Activated T-helper 9 cell treated with anti-CD3 and anti-CD28 coated beads, Interleukin-2, amount 50 U/mL, for 16 hours (primary cell): ENCODE results near the gene TIFAB.
A peak's percentile ranks its signal among the peaks of the same experiment; 100 is the strongest.

Source experiments
- DNase-seq: peaks from one replicate; pipeline ENCODE4 v3.0.0-alpha.2; 2020; ENCODE audit warnings: low read depth

The TIFAB gene

DNA sequence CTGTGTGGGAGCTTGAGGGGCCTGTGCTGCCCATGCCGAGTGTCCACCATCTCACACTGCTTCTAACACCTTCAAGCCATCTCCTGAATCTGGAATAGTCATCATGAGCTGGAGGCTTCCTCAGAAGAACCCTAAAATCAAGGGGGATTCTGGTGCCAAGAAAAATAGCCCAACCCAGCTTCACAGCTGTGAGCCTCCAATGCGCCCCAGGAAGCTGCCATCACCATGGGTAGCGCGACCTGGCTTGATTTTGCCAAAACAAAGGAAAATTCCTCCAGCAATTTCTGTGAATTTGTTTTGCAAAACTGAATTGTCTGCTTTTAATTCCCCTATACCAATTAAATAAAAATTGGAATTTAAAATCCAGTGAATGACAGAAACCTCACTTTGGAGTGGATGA is 6.2 kb upstream of the TIFAB start:
- DNase-seq: no peak

DNA sequence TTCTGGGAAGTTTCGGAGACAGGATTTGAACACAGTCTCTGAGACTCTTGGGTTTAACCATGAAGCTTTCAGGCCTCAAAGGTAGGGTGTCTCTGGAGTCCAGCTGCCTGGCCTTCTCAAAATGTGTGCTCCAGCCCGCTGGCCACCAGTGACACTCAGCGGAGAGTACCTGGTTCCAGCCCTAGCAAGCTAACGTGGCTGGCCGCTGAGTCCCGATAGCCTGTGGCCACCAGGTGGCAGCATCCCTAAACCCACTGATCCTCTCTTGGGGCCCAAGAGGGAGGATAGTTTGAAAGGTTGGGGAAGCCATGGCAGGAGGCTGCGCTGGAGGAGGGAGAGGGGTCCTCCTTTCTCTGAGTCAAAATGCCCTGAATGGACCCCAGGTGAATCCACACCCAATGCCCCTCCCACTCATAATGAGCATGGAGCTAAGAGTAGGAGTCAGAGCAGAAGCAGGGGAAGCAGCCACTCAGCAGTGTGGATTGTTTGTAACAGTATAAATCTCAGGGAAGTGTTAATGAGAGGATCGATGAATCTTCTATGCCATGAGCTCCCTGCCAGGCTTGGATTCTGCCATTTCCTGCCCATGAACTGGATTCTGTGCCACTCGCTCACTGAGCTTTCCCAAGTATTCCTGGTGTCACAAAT is 5.4 kb upstream of the TIFAB start:
- DNase-seq: peak; percentile 29

DNA sequence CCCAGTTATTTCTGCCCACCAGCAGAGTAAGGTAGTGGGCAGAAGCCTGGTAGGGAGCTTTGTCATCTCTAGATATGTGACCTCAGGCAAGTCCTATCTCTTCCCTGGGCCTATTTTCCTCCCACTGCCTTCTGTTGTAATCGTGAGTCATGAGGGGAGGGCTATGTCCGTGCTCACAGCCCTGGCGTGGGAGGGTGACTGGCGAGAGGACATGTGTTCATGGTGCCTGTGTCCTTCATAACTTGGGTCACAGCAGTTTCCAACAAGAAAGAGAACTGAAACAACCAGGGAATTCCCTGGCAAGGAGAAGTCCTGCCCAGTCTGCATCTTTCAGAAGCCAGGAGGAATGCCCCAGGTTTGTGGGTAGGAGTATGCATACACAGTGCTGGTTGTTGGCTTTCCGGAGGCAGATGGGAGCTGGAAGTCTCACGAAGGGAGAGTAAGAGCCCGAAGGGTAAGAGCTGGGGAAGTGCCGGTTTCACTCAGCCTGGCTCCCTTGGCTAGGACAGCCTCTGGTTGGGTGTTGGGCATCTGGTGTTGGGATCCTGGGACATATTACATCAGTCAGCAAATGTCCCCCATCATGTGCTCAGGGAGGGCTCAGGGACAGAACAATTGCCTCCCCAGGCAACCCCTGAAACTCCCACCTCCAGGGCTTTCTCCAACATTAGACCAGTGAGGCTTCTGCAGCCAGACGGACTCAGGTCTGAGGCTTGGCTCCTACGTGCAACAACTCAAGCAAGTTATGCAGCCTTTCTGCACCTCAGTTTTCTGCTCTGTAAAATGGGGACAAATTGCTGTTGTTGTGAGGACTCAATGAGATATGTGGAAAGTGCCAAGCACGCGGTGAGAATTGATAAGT is 4.3 kb upstream of the TIFAB start:
- DNase-seq: no peak

DNA sequence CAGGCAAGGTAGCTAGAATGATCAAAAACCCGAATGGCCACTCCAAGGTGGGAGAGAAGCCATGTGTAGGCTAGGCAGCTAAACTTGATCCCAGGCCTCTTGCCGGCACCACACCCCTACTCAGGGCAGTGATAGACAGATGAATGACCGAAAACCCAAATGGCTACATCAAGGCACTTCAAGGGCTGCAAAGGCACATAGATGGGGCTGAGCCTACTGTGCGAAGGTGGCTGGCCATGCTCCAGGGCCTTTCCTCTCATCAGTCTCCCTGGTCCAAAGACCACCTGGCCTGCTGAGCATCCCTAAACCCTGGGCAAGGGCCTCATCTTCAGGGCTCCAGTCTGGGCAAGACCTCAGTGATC is 3.7 kb upstream of the TIFAB start:
- no peak for DNase-seq

DNA sequence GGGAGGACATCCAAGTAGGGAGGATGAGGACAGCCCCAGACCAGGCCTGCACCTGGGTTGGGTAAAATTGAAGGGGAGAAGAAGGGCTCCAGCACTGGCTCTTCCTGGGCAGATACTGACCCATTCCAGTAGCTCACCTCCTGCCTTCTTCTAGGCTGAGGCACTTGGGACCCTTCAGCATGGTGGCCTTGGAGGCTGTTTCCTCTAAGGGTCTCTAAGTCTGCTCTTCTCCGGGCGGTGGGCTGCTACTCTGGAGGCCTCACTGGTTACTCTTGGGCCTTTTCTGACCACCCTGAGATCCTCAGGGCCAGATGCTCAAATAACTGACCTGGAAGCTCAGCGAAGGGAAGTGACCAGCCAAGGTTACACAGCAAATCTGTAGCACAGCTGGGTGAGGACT is 2.8 kb upstream of the TIFAB start:
- no peak for DNase-seq

DNA sequence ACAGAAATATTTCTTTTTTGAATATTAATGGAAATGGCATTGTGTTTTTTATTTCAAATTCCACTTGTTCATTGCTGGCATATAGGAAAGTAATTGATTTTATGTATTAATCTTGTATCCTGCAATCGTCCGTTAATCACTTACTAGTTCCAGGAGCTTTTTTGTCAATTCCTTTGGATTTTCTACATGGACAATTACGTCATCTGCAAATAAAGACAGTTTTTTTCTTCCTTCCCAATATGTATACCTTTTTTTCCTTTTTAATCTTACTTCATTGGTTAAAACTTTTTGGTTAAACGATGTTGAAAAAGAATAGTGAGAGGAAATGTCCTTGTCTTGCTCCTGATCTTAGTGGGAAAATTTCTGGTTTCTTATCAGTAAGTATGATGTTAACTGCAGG is 1.5 kb upstream of the TIFAB start:
- DNase-seq: no peak

DNA sequence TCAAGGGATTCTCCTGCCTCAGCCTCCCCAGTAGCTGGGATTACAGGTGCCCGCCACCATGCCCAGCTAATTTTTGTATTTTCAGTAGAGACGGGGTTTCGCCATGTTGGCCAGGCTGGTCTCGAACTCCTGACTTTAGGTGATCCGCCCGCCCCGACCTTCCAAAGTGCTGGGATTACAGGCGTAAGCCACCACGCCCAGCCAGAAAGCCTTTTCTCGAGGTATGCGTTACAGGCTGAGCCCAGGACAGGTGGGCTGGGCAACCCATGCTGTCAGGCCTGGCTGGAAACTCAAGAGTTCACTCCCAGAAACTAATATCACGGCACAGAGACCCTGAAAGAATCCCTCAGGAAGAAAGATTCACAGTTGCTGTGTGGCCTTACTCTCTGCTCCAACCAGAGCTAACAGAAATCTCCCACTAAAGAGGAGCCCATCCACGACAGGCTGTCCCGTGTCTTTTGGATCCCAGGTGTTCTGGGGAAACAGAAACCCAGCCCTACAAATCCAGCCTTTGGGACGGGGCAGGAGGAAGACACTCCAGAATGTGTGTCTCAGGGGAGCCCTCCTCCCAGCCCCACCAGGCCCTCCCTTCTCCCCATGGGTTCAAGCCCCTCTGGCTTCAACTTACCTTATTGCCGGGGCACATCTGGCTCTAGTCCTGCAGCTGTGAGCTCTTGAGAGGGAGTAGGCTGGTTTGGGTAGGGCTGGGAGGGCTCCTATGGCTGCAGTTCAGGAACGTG is 400 bp downstream of the TIFAB start:
- no peak for DNase-seq

DNA sequence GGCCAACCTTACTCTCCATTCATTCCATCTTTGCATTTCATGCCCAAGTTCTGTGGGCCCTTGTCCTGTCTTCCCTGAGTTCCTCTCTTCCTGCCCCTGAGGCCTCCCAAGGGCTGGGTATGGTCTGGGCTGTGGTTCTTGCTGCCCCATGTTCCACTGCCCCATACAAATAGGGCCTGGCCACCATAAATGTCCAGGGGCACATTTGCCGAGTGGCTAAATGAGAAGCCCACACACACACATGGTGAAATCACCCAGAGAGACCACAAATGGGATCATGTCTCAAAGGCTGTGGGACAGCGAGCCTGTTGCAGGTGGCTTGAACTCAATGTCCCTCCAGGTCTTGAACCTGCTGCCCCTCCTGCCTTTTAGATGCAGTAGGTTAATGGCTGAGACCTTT is 1.2 kb downstream of the TIFAB start:
- DNase-seq: no peak

DNA sequence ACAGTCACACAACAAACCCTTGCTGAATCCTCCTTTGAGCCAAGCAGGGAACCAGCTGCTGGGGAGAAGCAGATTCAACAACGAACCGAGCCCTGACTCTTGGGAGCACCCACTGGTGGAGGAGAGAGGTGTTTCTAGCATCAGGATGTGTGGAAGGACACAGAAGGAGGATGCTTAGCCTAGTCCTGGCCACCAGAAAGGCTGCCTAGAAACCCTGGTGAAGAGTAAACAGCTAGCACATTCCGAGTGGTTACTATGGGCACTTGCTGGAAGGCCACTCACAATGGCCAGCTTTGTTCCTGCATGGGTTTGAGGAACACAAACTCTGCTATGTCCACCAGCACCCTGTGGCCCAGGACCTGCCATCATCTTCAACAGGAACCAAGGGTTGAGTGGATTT is 1.8 kb downstream of the TIFAB start:
- no peak for DNase-seq

DNA sequence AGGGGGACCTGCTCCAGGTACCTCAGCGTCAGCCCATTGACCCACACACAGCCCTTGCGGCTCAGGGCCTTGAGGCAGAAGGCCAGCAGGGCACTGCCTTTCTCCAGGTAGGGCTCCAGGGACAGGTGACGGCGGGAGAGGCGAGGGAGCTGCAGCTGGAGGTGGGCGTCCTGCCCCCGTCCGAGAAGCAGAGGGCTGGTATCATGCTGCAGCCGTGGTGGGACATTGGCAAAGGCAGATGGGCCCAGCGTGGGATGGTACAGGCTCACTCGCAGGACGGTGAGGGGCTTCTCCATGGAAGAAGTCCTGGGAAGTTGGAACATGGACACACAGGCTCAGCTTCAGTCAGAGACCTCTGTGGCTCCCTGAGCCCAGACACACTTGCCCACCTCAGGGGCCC is 2.5 kb downstream of the TIFAB start:
- DNase-seq: no peak

DNA sequence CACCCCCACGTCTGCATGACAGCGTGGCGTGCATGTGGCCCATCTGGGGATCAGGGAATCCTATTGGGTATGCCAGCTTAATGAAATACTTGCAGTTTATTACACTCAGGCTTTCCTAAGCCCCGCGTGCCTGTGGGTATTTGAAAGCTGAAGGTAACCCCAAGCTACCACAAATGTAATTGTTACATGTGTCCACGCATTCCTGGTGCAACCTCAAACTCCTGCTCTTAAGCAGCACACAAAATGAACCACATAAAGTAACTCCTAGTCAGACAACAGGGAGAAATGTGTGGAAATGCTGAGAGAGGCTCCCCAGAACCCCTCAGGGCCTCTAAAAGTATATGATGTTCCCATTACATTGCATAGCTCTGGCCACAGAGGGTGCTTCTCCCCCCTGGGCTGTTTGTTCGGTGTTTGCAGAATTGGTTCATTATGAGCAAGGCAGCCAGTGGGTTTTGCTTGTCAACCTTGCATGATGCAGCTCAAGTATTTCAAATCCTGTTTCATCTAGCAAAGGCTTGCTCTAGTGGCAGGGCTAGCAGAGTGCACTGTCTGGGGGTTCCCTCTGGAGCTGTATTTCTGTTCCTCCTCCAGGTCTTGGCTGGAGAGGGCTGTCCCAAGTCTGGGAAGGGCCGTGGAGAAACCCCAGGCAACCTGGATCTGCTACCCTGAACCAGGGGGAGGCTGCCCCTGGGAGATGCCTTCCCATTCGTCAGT is 3.2 kb downstream of the TIFAB start:
- no peak for DNase-seq

DNA sequence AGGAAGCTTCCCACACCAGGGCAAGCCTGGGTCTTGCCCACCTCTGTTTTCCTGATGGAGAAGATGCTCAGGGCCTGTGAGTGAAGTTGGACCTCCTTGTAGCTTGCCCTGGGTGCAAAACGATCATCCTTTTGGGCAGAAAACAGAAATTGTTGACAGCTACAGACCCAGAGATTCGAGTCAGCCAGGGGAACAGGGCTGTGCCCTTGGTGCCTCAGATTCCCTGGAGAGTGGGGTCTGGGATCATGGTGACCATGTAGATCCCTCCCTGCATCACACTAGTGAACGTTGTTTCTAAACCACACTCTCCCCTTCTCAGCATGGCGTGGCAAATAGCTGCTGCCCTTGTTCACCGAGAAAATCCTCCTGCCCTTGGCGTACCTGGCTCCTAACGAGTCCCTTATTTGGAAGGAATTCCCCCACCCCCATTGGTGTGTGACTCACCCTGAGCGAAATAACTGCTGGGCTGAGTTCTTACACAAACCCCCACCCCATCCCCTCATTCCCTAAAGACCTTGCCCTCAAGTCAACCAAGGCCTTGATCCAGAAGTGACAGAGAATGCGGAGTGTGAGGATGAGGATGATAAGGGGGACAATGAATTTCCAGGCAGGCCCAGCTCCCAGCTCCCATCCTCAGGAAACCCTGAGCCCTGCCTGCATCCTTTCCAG is 3.9 kb downstream of the TIFAB start:
- DNase-seq: no peak

DNA sequence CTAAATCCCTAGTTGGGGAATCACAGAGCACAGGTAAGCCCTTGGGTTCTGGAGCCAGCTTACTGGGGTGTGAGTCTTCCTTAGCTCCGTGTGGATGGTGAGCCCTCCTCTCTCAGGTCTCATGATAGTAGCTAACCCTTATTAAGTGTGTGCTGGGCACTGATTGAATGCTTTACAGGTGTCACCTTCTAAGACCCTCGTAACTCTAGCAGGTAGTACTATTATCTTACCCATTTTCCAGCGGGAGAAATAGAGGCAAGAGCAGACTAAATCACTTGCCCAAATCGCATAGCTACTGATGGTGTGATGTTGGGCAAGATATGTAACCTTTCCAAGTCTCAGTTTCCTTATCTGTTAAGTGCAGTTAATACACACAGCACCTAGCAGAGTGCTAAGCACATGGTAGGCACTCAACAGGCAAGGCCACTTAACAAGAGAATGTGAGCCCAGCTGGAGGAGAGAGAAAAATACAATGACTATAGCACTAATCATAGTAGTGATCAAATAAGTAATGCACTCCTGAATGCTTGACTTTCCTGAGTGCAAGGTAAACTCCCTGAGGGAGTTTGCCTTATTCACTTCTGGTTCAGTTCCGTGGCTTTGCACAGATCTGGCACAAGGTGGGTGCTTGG is 4.7 kb downstream of the TIFAB start, which contains the start of gene DCANP1:
Gene DCANP1 (minus strand): TSS at position 51 of the 632 bp plus-strand sequence. CDS start 240 bp downstream, outside the sequence.
- DNase-seq: no peak

DNA sequence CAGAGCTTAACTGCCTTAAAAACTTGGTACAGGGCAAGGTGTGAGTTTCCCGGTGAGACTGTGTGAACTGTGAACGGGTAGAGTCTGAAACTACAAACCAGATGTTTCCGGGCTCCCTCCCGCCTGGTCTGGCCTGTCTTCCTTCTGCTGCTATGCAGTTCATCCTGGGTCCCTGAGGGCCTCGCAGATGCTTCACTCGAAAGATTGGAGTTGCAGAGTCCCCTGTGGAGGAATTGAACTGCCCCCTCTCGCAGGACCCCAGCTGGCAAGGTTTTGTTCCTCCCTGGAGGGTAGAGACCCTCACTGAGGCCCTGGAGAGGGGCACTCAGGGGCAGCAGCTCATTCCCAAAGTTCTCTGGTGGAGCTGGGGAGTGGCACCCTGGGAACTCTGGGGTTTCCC is 5.5 kb downstream of the TIFAB start:
- DNase-seq: no peak

DNA sequence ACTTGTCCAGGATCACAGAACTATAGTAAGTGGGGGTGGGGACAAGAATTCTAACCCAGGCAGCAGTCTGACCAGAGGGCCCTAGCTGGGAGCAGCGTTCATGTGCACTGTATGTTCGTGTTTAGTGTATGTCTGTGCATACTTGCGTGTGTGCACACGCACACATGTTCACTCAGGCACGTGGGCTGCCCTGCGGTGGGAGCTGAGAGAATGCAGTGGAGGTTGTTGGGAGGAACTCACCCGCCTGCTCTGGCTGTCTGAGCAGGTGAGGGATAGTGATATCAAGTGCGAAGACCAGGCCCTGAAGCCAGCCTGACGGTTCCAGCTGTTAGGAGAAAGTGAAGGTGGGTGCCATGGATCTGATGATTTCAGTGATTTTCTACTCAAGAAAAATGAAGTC is 5.9 kb downstream of the TIFAB start:
- no peak for DNase-seq

DNA sequence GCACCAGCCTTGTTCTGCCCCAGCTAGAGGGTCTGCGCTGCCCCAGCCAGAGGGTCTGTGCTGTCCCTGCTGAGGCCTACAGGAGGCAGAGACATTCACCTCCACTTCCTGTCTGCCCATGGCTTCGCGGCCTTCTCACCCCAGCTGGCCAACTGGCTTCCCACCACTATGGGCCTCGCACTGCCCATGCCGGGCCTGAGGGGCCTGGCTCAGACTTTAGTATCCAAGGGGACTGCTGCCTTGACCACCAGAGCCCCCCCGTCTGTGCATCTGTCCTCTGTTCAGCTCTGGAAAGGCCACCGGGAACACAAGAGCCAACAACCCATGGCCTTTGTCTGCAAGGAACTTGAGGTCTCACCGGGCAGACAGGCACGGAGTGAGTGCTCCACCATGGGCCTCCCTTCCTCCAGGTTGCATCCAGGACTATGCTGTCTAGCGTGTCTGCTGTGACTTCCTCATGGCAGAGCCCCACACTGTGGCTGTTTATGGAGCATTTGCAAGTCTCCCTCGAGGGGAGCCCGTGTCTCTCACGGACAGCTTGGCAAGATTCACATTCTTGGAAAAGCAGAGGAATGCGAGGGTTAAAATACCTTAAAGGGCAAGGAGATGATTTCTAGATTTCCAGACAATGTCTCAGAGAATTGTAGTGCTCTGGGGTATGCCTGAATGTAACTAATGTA is 6.7 kb downstream of the TIFAB start:
- DNase-seq: no peak

DNA sequence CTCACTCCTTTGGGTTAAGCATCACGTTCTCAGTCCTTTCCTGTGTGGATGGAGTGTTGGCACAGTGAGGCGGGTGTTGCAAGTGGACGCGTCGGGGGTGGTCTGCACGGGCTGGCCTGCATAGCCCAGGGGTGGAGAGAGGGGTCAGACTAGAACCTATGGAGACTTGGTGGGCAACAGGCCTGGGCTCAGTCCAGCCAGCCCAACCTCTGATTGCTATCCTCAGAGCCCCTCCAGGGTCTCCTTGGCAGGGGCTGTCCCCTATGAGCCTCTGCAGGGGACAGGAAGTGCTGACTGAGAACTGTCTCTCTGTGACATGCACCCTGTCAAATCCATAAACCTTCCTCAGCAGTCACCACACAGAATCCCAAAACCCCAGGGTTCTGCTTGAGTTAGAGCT is 7.3 kb downstream of the TIFAB start:
- no peak for DNase-seq

DNA sequence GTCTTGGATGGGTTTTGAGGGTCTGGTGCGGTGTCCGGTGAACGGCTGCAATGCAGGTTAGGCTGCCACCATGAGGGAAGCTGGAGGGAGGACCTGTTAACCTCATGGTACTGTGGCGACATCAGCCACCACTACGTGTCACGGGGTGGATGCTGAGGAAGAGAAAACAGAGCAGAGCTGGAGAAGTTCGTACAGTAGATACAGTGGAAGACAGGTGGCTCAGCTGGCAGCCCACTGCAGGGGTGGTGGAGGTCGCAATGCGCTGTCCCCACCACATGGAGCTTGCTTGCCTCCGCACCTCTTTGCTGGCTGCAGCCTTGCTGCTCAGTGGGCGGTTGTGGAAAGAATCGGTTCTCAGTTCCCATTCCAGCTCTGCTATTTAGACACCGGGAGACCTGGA is 7.8 kb downstream of the TIFAB start:
- DNase-seq: no peak

DNA sequence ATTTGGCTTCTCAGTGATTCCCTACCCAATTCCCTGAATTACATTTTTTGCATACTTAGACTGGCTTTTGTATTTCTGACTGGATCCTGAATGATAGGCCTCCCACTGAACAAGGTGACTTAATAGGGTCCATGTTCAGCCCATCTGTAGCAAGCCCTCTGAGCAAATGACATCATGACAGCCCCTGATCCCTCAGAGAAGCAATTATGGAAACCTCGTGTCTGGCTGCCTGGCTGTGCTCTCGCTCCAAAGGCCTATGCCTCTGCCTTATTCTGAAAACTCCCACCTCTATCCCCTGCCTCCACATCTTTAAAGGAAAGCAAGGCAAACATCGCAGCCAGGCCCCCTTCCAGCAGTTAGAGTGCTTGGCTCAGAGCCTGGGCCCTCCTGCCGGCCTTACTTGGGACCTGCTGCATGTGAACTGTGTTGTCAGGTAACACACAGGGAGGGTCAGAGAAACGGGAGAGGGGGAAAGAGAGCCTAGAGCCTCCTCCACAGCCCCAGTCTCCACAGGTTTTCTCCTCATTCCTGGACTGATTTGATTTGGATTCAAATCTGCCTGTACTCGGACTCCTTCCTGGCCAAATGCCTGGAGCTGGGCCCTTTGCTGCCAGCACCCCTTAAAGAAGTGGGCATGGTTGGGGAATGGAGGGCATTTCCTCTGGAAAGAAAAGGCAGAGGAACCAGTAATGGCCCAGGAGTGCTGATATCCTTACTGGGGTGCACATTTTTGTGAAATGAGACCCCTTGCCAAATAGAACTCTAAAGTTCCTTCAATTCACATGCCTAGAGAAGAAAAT is 8.8 kb downstream of the TIFAB start:
- DNase-seq: no peak
